Measurements from ENCODE around the gene CARD11. TPM values are rescaled to one million over a fixed set of nuclear protein-coding genes. Genes with fewer than 3 reads are reported as not detected.
A peak's percentile ranks its signal among the peaks of the same experiment; 100 is the strongest.

CARD11 gene
- total and polyA plus RNA-seq, 8 donors = 2.7 to 8.1 (median 3.9) TPM

DNA sequence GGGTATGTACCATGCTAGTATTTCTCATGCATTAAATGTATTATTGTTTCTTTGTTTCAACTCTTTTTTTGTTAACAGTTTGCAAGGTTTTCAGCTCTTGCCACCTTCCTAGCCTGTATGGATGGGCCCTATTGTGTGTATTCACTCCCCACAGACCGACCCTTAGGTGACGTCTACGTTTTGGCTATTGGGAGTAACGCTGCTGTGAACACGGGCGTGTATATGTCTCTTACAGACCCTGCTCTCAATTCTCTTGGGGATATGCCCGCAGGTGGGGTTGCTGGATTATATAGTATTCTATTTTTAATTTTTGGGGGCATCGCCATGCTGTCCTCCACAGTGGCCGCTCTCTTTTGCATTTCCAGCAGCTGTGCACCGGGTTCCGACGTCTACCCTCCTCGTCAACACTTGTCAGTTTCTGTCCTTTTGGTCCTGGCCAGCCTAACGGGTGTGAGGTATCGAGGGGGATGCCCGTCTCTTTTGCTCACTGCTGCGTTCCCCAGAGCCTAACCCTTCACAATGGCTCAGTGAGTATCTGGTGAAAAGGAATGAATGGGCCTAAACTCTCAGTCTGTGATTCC lies 135.5 kb downstream of the CARD11 start:
- Histone ChIP-seq H3K27me3 (no peaks in the 10 kb centered on the region), H3K4me3 (no peak overlapping the region), H3K4me1 (no peaks in the 10 kb centered on the region), H3K36me3 (no peaks in the 10 kb centered on the region), H3K9me3 (peaks cover 0 to 5% of the 10 kb centered on the region in 2 donors), H3K27ac (no peak overlapping the region)
- DNase-seq (peak in 1 of 4 donors; percentile 14), ATAC-seq (no peak)
- intact Hi-C loops (cut with DNase I) = no loop called here
- TF ChIP-seq, protein P1, sequence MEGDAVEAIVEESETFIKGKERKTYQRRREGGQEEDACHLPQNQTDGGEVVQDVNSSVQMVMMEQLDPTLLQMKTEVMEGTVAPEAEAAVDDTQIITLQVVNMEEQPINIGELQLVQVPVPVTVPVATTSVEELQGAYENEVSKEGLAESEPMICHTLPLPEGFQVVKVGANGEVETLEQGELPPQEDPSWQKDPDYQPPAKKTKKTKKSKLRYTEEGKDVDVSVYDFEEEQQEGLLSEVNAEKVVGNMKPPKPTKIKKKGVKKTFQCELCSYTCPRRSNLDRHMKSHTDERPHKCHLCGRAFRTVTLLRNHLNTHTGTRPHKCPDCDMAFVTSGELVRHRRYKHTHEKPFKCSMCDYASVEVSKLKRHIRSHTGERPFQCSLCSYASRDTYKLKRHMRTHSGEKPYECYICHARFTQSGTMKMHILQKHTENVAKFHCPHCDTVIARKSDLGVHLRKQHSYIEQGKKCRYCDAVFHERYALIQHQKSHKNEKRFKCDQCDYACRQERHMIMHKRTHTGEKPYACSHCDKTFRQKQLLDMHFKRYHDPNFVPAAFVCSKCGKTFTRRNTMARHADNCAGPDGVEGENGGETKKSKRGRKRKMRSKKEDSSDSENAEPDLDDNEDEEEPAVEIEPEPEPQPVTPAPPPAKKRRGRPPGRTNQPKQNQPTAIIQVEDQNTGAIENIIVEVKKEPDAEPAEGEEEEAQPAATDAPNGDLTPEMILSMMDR (IDR thresholded peaks at IDR 0.05) = no peak

DNA sequence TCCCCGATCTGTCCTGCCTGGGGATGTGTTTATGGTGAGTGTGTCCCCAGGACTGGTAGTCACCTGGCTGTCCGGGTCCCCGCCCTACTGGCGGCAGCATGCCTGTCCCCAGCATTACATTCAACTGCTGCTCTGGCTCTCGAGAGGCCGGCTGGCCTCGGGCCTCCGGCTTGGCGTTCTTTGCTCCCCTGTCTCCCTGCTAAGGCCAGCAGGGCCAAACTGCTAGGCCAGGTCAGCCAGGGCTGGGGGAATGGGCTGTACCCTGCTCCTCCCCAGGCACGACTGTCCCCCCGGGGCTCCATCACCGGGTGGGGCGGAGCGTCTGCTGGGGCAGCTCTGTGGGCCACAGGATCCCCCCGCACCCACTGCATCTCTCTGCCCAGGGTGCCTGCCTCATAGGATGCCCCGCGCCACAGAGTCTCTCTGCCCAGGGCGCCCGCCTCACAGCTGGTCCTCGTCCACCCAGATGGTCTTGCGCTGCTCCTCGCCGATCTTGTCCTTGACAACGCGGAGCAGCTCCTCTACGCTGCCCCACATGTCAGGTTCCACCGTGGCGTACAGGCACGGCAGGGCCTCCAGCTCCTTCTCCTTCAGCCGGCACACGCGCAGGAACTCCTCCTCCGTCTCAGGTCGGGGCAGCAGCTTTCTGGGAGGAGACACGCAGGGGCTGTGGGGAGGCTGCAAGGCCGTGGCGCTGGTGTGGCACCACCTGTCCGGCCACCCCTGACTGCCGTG lies 137.3 kb downstream of the CARD11 start:
- ATAC-seq = no peak
- no peak overlapping the region for H3K4me3 ChIP-seq
- intact Hi-C loops (cut with DNase I) = no loop called here
- TF ChIP-seq, protein P1 (IDR thresholded peaks at IDR 0.05) = no peak
- DNase-seq = peak in 1 of 4 donors; percentile 72
- peaks cover 0 to 5% of the 10 kb centered on the region in 2 donors for H3K9me3 ChIP-seq
- no peaks in the 10 kb centered on the region for H3K4me1 ChIP-seq
- no peaks in the 10 kb centered on the region for H3K27me3 ChIP-seq
- no peaks in the 10 kb centered on the region for H3K36me3 ChIP-seq
- no peak overlapping the region for H3K27ac ChIP-seq

DNA sequence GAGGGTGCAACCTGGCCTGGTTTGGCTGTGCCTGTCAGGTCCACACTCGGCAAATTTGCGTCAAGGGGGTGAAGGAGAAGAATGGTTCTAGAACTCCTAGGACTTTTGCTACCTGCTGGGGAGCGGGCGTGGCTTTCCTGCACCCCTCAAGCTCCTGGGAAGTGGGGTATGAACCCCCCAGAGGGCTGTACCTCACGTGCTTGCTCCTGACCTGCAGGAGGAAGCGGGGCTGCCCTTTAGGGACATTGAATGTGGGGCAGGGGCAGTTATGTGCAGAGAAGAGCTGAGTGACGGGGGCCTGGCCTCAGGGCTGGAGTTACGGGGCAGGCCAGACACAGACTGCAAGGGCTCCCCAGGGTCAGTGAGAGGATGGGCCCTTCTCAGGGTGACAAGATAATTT lies 138.2 kb downstream of the CARD11 start:
- Histone ChIP-seq H3K9me3 (peaks cover 0 to 5% of the 10 kb centered on the region in 2 donors), H3K36me3 (no peaks in the 10 kb centered on the region), H3K27ac (no peak overlapping the region), H3K27me3 (no peaks in the 10 kb centered on the region), H3K4me1 (no peaks in the 10 kb centered on the region), H3K4me3 (no peak overlapping the region)
- peak in 1 of 4 donors; percentile 57 for DNase-seq
- ATAC-seq = no peak
- TF ChIP-seq, protein P1 (IDR thresholded peaks at IDR 0.05) = no peak
- intact Hi-C loops (cut with DNase I) = no loop called here

DNA sequence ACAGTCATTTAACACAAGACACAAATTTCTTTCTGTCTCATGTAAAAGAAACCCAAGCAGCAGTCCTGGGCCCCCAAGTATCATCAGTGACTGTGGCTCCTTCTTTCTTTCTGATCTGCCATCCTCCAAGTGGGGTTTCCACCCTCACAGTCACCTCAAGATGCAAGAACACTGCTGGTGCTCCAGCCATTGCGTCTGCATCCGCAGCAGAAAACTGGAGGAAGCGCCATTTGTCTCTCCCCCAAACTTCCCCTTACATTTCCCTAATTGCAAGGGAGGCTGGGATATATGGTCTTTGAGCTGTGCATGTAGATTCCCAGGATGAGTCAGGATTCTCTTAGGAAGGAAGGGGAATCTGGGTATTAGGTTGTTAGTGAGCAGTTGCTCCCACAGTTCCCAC lies 138.6 kb downstream of the CARD11 start:
- TF ChIP-seq, protein P1 (IDR thresholded peaks at IDR 0.05) = no peak
- H3K4me3 ChIP-seq = no peak overlapping the region
- no peaks in the 10 kb centered on the region for H3K4me1 ChIP-seq
- peak in 1 of 4 donors; percentile 0 for DNase-seq
- no peak for ATAC-seq
- H3K27ac ChIP-seq = no peak overlapping the region
- no peaks in the 10 kb centered on the region for H3K27me3 ChIP-seq
- intact Hi-C loops (cut with DNase I) = no loop called here
- H3K36me3 ChIP-seq = no peaks in the 10 kb centered on the region
- peaks cover 0 to 5% of the 10 kb centered on the region in 2 donors for H3K9me3 ChIP-seq

DNA sequence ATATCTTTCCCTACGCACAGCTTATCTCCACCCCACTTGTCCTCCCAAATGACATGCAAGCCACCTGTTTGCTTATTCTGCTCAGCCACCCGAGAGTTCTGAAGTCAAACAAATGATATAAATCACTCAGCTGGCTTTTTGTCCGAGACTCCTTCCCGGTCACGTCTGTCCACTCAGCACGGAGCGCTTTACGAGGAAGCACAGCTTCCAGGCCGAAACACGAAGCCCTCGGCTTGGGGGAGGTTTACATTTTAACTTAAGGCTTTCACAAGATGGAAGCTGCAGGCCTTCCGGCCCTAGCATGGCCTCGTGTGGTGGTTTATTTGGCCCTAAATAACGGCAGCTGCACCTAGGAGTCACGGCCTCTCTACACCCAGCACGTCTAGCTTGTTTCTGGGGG lies 139.5 kb downstream of the CARD11 start:
- DNase-seq = peak in 1 of 4 donors; percentile 37

More for the DNA sequence above, 139.5 kb downstream of the CARD11 start:
- Histone ChIP-seq H3K27me3 (no peaks in the 10 kb centered on the region), H3K4me3 (no peak overlapping the region), H3K4me1 (no peaks in the 10 kb centered on the region), H3K27ac (no peak overlapping the region), H3K9me3 (peaks cover 0 to 5% of the 10 kb centered on the region in 2 donors), H3K36me3 (no peaks in the 10 kb centered on the region)
- intact Hi-C loops (cut with DNase I) = no loop called here
- TF ChIP-seq, protein P1 (IDR thresholded peaks at IDR 0.05) = no peak
- ATAC-seq = no peak

All from left lung (tissue), 10 donors.